NCI-H2227 (cell line): Measurements from ENCODE around the gene INTS7.
A peak's percentile ranks its signal among the peaks of the same experiment; 100 is the strongest.

Experiments used
- DNase-seq: peaks from one replicate; lab custom pipeline; 2025; ENCODE audit not compliant: unreplicated experiment; lab: John Stamatoyannopoulos, UW

Gene INTS7

DNA sequence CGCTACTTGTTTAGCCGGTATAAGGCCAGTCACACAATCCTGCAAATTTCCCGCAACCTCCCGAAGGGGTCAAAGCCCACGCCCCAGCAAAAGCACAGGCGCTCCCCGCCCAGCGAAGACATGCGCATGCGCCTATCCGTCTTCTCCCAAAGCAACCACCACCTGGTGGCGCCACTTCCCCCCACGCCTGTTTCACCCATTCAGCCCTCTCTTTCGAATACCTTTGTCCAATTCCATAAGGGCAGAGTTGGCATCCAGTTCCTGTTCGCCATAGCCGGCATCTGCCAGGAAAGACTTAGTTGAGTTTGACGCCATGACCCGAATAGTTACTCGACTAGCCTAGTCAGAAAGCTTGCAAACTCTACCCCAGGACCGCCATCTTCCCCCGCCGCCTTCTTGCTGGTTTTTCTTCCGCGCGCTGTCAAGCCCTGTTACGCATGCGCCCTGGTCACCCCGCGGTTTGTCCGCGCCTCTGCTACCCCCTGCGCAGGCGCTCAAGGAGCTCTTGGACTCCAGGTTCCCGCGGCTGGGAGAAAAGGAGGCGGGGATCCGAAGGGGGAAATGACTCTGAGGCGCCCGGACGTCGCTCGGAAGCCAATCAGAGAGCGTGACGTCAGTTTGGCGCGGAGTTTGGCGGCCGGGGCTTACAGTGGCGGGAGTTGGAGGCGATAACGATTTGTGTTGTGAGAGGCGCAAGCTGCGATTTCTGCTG, at the start of gene INTS7, which contains the start of gene DTL:
Gene INTS7, minus strand, starts transcription at position 435 of the 712 bp plus-strand sequence. Its CDS starts 120 bp downstream, at position 315.
Gene DTL, plus strand, starts transcription at position 626 of the 712 bp plus-strand sequence. CDS start 143 bp downstream, outside the sequence.
- DNase-seq: peak; percentile 100

DNA sequence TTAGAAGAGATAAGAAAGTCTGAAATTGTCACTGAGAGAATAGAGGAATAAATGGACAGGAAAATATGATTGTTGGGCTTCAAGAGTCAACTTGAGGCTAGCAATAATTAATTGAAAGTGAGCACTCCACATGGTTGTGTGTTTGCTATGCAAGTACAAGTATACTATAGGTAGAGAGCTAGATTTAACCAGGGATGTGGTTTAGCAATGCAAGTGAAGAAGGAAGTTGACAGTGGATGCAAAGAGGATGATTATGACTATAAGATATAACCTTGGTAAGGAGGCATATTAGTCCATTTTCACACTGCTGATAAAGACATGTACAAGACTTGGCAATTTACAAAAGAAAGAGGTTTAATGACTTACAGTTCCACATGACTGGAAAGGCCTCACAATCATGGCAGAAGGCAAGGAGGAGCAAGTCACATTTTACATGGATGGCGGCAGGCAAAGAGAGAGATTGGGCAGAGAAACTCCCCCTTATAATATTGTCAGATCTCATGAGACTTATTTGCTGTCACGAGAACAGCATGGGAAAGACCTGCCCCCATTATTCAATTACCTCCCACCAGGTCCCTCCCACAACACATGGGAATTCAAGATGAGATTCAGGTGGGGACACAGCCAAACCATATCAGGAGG, 47.5 kb upstream of the INTS7 start:
- no peak for DNase-seq

DNA sequence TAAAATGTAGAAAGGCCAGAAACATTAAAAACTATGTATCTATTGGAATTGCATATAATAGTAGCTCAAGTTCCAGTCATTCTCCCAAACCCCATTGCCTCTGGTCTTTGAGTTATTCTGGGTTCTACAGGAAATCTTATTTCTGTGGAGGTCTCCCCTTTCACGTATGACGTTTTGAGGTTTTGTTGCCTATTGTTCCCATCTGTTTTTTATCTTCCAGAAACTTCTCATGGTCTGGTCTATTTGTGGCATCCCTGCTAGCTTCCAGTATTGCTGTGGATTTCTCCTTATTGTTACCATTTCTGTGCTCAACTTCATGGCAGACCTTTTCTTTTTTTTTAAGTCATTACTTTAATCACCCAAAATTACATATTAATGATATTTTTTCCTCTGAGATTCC, 43.5 kb upstream of the INTS7 start:
- DNase-seq: no peak

DNA sequence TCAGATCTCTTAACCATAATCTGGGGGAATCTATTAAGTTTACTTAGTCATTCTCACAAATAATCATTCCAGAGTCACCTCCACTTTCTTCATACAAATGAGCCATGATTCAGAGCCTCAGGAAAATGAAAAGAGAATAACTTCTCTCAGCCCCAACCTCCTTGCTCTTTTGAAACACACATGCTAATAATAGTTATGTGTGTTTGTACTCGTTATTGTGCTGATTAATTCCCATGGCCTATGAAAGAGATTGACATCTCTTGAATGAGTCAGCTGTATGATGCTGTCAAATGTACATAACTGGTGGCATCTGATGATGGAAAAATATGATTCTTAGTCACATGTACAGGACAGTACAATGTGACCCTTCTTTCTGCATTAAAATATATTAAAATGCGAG, 41.7 kb upstream of the INTS7 start:
- DNase-seq: no peak

GRCh38 chr1:212074856-212075255, 39.5 kb upstream of the INTS7 start:
- DNase-seq: no peak

DNA sequence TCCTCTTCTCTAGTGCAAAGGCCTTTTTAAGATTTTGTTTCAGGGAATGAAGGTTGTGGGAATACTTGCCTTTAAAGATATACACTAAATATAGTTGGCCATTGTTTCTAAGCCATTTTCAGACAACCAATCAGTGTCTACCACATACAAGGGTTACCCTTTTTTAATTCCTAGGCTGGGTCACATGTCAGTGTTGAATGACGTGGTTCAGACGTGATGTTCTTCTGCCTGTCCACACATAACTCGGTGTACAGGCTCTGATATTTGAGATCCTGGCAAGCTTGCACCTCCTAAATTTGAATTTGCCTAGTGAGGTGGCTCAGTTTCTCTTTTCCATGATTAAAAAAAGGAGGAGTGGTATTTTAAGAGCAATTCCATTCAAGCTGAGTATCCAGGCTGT, 39.0 kb upstream of the INTS7 start:
- DNase-seq: no peak

GRCh38 chr1:212073490-212073889, 38.1 kb upstream of the INTS7 start:
- DNase-seq: no peak

DNA sequence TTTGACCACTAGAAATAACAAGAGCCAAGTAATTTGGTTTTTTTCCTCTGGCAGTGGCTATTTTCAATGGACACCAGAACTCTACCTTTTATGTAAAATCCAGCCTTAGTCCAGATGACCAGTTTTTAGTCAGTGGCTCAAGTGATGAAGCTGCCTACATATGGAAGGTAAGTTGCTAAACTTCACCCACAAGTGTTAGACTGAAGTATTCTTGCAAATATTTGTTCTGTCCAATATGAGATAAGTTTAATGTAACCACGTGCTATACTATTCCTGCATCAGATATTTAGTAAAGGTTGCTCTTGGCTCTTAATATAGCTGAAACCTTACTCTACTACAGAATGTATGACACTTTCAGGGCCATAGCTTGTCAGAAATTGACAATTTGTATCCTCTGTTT, 36.7 kb upstream of the INTS7 start:
- DNase-seq: no peak

DNA sequence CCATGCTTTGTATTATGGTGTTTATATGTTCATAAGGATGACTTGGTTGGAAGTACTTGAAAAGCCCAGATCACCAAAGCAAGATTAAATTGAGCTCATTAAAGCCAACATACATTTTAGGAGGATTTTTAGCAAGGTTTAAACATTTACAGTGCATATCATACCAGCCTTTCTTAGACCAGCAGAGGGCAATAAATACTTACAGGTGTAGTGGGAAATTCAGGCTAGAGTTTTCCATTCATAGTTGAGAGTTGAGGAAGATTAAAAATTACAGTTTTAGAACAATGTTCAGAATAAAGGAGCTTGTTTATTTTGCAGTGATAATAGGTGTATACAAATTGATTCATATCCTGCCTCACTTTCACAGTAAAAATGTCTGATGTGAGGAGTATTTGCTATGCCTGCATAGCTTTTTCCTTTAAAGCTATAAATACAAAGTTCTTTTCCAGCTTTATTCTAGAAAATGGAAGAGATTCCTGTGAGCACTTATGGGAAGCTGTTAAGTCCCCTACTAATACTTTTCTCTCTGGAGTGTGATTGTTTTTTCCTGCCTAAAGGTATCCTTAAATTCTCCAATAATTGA, 35.5 kb upstream of the INTS7 start:
- peak; percentile 16 for DNase-seq

DNA sequence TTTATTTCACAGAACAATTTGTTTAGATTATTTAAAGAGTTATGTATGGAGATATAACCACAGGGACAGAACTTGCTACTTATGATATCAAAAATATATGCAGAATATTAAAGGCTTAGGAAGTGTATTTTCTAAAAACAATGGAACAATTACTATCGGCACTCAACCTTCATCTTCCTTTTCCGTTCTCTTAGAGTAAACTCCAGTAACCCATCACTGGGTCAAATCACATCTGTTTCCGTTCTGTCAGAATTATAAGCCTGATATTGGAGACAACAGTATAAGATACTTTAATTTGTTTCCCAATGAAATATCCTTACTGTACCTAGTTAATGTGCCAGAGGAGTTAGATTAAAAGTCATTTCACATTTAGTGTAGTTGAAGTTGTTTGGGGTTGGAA, 32.4 kb upstream of the INTS7 start:
- no peak for DNase-seq

DNA sequence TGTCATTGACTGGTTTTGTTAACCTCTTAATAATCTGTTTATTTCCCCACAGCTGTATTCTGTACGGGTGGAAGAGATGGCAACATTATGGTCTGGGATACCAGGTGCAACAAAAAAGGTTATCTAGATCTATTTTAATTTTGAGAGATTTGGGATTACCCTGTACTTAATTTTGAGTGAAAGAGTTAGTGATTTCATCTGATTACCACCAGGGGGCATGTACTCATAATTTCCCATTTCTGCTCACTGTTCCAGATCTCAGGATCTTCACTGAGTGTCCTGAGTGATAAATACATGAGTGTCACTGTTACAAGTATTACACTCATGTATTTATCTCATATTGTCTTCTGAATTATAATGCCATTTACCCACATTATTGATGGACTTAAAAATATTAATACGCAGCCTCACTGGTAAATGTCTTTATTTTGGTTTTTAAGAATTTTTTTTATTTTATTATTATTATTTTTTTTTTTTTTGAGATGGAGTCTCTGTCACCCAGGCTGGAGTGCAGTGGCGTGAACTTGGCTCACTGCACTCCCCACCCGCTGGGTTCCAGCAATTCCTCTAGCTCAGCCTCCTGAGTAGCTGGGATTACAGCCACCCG, 27.6 kb upstream of the INTS7 start:
- peak; percentile 51 for DNase-seq

DNA sequence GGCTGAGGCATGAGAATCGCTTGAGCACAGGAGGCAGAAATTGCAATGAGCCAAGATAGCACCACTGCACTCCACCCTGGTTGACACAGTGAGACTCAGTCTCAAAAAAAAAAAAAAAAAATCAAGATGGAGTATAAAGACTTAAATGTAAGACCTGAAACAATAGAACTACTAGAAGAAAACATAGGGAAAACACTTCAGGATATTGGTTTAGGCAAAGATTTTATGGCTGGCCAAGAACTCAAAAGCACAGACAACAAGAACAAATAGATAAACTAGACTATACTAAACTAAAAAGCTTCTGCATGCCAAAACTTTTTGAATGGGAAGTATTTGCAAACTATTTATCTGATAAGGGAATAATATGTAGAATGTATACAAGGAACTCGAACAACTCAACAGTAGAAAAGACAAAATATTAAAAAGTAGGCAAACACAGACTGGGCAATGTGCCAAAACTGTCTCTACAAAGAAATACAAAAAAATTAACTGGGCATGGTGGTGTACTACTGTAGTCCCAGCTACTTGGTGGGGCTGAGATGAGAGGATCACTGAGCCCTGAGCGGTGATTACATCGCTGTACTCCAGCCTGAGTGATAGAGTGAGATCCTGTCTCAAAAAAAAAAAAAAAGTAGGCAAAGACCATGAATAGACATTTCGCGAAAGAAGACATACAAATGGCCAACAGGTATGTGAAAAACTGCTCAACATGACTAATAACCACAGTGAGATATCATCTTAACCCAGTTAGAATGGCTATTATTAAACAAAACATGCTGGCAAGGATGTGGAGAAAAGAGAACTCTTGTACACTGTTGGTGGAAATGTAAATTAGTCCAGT, 25.5 kb upstream of the INTS7 start:
- no peak for DNase-seq

GRCh38 chr1:212055333-212055732, 20.0 kb upstream of the INTS7 start:
- DNase-seq: no peak

DNA sequence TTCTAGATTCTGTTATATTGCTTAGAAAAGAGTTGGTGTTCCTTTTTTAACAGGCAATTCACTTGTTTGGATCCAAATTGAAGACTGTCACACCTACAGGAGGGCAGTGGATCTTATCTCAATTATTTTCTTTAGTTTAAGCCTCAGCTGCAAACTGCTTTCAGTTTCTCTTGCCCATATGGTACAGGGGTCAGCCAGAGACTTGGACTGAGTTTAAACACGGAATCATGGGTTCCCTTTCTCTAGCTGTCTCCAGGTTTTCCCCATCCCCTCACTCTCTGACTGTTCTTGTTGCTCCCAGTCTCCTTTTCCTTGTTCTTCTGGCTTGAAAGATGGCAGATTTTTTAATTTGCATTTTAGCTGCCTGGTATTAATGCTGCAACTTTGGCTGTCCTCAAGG, 18.6 kb upstream of the INTS7 start:
- DNase-seq: no peak

GRCh38 chr1:212045981-212046380, 10.6 kb upstream of the INTS7 start:
- no peak for DNase-seq

DNA sequence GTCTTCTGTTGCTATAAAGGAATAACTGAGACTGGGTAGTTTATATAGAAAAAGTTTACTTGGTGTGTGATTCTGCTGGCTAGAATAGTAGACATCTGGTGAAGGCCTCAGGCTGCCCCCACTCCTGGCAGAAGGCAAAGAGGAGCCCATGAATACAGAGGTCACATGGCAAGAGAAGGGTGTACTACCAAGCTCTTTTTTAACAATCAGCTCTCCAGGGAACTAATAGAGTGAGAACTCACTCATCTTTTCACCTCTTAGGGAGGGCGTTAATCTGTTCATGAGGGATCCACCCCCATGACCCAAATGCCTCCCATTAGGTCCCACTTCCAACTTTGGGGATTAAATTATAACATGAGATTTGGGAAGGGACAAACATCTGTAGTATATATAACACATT, 9.5 kb upstream of the INTS7 start:
- no peak for DNase-seq

GRCh38 chr1:212042436-212042835, 7.1 kb upstream of the INTS7 start:
- no peak for DNase-seq

GRCh38 chr1:212040629-212041412, 5.5 kb upstream of the INTS7 start:
- no peak for DNase-seq

GRCh38 chr1:212039622-212040021, 4.3 kb upstream of the INTS7 start:
- no peak for DNase-seq

DNA sequence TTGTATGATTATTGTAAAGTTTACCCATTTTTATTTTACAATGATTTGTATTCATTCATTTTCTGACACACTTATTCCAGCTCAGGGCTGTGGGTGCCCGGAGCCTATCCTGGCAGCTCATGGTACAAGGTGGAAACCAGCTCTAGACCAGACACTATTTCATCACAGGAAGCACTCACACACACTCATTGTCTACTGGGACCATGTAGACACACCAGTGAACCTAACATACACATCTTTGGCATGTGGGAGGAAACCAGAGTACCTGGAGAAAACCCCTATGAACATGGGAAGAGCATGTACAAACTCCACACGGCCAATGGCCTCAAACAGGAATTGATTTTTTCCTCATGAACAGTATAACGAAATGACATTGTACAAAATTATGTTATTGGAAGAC, 2.5 kb upstream of the INTS7 start:
- DNase-seq: no peak
